NCI-H2227 (cell line): ENCODE measurements around the gene CYSTM1.

Source experiments
- DNase-seq: peaks from one replicate; lab custom pipeline; 2025; ENCODE audit not compliant: unreplicated experiment; lab: John Stamatoyannopoulos, UW

Gene CYSTM1, protein sequence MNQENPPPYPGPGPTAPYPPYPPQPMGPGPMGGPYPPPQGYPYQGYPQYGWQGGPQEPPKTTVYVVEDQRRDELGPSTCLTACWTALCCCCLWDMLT

DNA sequence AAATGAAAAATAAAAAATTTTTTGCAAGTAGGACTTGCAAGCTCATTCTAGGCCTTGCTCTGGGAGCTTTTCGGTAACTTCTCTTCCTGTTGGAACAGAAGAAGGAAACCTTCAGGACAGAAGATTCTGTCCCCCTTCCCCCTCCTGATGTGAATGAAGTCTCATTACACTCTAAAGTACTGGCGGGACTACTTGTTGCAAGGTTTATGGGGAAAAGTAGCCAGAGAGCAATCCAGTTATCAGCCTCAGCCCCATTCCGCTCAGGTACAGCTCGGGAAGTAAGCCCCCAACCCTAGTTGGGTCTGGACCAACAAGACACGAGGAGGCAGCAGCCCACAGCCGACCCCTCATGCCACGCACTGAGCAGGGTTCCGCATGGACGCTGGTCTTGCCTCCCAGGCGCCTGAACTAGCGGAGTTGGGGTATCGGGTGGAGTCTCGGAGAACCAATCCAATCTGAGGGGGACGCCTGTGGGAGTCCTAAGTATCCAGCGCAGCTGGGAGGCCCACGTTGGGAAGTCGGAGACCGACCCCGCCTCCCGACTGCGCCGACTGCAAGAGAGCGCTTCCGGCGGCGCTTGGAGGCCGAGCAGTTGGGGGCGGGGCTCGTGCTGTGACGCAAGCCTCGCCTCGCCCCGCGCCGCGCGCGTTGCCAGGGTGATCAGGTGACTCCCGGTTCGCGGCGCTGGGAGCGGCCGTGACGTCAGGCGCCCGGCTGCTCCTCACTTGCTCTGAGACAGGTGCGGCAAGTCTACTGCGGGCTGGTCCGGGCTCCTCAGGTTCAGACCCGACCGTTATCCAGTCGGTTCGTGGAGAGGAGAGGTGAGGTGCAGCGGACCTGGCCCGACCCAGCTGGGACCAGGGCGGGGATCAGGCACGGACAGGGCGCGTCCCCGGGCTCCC, at the start of gene CYSTM1:
Gene CYSTM1, plus strand, starts transcription at position 724 of the 902 bp plus-strand sequence. CDS start 19,278 bp downstream, outside the sequence.
- DNase-seq = peak; percentile 96

DNA sequence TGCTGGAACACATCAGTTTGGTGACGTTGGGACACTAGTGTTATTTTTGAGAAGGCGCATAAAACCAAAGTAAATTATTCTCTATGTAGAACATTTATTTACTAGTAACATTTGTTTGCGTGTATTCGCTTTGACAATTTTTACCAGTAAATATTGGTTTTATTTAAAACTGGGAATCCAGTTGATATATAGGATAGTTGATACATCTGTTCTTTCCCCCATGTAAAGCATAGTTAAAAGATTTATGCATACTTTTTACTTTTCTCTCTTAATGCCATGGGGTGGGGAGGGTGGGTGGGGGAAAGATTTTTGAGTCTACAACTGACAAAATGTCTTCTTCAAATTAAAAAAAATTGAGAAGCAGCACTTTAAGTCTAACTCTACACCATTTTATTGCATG, 49.4 kb upstream of the CYSTM1 start, which contains the start of gene IGIP:
Gene IGIP, plus strand, starts transcription at position 301 of the 400 bp plus-strand sequence. CDS start 2,540 bp downstream, outside the sequence.
- DNase-seq = no peak

DNA sequence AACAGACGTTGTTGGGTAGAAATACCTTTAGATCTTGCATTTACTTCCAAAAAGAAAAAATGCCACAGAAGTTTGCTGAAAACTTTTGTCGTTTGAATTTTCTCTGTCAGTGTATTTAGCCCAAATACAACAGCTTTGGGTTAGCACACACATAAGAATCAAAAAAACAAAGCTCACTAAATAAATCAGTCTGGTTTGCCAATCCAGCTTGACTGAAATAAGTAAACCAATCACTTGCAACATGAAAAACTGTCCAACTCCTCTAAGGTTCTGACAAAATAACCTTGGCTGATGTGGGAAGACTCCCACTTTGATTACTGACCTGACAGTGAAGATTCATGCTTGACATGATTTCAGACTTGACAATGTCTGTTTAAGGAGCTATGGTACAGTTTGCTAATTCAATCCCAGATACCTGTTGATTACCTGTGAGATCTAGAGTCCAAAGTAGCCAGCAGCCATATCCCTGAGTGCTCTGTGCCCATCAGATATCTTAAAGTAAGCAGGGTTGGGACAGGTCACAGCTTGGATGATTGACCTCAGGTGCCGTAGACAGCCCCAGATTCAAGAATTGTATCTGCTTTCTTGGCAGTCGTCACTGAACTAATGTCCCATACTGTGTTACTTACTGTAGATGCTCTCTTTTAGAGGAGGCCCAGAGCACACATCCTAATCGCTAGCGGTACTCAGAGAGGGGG, 48.5 kb upstream of the CYSTM1 start:
- DNase-seq = no peak

DNA sequence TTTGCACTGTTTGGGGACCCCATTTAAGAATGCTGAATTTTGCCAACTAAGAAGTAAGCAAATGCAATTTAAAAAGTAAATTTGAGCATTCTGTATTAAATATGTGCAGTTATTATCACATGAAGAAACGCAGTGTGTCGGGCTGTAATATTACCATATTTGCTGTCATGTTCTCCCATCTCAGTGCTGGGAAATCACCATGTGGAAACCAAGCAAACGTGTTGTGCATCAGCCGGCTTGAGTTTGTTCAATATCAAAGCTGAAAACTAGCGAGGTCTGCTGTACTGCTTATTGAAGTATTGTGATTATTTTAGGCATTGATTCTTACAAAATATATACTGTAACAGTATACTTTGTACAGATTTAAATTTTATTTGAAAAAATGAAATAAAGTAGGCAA, 46.6 kb upstream of the CYSTM1 start:
- no peak for DNase-seq

DNA sequence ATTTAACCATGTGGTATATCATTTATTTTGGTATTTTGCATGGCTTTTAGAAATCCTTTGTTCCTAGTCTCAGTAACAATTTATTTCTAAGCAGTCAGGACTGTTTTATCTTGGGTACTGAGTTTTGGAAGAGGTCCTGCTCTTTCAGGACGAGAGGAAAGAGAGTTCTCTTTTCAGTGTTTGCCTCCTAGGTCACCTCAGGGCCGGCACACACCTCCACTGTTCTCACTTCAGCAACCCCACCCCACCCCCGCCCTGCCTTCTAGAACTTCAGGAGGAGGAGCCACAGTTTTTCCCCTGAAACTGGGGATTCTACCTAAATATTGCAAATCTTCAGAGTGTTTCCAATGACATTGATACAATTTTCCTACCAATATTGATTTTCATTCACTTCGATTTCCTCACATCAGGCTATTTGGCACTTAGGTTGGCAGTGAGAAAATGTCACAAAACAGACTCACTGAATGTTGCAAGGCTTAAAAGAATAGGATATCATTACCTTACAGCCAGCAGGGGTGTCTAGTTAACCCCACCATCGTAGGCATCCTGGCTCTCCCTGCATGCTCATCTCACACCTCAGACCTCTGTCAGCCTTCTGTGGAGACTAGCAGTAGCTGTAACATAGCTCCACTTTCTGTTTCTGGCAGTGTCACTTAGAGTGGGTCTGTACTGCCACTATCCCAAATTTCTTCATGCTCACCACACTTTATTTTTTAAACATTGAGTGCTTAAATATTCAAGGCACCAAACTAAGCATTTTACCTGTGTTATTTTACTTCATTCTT, 43.8 kb upstream of the CYSTM1 start:
- no peak for DNase-seq

DNA sequence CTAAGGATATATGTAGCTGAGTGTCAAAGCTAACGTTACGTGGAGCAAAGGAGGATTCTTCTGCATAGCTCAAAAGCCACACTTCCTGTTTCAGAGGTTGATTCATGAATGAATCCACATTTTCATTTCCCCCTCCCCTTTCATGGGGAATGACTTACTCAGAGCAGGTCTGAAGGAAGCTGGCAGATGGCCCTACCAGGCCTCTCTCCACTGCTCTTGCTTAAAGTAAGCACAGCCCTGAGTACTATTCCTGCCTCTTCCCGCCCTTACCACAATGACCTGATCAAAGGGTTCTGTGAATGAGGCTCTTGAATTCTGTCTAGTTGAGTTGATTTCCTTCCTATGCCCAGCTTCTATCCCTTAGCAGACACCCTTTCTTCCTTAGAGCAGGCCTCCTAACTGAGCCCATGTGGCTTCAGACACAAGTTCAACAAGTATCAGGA, 43.0 kb upstream of the CYSTM1 start:
- no peak for DNase-seq

DNA sequence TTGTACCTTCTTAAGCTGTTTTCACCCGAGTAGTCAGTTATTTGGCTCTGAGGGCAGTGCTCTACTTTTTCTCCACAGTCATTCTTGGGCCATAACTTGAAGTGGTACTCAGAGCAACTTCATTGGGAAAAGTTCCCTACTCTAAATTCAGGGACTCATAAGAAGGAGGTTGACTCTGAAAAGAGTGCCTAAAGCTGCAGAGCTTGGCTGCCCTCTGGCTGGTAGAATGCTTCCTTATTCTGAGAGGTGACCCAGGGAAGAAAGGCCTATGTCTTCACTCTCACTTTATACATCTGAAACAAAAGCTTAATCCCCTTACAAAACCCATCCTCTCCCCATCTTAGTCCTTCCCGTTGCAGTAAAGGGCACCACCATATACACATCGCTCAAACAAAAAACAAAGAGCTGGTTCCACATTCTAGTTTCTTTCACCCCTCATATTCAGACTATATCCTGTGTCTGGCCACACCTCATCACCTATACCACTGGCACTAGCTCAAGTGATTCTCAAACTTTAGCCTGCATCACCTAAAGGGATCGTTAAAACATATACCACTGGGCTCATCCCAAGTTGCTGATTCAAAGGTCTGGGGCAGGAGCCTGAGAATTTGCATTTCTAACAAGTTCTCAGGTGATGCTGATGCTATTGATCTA, 41.3 kb upstream of the CYSTM1 start:
- no peak for DNase-seq

DNA sequence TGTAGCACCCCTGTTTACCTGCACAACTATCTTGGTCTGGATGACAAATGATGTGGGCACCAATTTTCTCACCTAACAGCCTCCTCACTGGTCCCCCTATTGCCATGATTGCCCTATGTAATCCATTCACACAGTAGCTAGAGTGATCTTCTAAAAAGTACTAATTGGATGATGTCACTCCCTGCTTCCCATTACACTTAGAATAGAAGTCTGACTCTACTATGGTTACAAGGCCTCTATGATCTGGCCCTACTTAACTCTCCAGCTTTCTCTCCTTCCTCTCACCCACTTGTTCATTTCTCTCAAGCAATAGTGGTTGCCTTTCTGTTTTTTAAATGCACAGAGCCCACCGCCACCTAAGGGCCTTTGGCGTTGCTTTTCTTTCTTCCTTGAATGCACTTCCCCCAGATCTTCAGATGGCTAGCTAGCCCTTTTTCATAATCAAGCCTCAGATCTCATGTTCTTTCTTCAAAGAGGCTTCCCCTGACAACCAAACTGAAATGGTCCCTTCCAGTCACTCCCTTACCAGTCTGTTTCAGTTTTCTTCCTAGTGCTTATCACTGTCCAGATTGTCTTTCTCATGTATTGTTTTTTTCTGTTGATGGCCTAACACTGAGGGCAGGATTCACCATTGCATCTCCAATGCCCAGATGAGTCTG, 40.6 kb upstream of the CYSTM1 start:
- DNase-seq = no peak

DNA sequence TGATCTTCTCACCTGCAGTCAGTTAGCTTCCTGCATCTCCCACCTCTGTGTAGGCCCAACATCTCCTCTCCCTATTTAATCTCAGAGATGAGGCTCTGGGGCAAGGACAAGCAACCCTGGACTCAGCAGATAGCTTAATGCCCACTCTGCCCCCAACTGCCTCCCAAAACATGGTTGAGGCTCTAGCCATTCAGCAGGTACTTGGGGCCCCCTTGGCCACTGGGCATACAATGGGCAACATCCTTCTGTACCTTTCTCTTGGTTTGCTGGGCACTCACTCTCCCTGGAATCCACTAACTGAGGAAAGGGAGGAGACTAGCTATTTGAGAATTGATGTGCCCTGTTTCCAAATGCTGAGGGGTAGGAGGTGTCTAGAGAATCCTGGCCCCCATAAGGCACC, 39.9 kb upstream of the CYSTM1 start:
- DNase-seq = no peak

DNA sequence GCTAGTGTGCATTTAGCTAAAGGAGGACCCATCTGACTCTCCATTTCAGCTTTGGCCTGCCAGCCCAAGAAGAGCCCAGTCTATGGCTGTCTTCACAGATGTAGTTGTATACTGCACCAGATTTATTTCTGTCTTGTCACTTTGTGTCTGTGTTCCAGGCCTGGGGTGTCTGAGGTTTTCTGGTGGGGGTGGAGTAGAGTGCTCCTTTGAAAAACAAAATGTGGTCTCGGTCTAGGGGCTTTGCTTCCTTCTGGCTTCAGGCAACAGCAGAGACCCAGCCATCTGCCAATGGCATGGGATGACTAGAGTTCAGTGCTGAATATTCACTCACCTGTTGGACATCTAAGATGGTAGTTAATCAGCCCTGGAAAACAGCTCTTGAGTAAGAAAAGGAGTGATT, 38.4 kb upstream of the CYSTM1 start:
- no peak for DNase-seq

DNA sequence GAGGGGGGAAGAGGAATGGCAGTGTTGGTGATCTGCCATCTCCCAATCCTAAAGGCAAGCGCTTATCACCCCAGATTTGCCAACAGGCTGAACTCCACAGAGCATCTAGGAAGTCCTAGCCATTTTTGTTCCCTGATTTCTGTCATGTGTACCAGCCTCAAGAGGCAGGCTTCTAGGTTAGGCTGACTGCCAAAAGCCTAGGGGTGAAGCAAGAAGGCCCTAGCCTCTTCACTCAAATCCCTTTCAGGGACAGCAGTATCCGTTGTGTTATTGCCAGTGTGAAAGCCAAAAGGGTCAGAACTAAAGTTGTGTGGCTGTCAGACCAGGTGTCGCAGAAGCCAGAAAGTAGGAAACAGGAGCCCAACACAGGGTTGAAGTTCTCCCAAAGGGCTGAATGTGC, 34.6 kb upstream of the CYSTM1 start:
- DNase-seq = no peak

DNA sequence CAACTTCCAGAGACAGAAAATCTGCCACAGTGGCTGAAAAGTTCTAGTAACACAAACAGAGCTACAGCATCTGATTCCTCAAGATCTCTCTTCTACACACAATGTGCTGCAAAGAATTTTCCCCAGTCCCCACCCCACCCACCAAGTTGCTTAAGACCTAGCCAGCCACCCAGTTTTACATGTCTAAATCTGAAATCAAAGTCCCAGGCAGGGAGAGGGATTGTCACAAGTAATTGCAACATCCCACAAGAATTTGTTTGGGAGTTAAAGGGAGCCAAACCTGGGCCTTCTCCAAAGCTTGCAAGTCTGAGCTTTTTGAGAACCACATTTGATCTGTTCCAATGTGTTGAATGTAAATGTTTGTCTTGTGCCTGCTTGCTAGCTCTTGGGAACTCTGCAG, 33.7 kb upstream of the CYSTM1 start:
- no peak for DNase-seq

DNA sequence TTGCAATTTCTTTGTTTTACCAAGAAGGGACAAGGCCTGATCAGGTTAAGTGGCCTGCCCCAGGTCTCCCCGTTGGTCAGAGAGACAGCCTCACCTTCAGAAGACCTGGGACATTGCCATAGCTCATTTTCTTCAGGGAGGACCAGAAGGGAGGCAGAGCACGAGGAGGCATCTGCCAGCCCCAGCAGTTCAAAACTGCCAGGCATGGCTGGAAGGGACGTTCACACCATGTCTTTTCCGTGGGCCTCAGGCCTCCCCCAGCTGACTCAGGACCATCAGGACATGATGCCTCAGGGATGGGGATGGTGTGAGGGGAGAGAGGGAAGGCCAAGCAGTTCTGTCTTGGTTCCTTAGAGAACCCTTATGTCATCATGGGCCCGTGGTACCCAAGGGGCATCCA, 32.7 kb upstream of the CYSTM1 start:
- DNase-seq = no peak

DNA sequence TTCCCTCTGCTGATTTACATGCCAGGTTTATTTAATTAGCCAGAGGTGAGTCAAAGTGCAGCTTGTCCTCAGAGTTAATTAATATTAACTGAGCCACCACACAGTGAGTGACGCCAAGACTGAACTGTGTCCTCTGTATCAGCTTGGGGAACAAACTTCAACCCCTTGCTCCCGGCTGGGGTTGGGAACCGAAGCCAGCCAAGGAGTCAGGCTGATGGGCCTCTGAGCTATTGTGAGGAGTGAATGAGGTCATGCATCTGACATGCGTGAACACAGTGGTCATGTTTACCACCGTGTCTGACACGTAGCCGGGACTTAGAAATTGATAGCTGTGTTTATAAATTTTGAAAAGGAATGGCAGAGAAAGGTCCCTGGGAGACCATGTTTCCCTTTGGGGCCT, 32.1 kb upstream of the CYSTM1 start:
- no peak for DNase-seq

DNA sequence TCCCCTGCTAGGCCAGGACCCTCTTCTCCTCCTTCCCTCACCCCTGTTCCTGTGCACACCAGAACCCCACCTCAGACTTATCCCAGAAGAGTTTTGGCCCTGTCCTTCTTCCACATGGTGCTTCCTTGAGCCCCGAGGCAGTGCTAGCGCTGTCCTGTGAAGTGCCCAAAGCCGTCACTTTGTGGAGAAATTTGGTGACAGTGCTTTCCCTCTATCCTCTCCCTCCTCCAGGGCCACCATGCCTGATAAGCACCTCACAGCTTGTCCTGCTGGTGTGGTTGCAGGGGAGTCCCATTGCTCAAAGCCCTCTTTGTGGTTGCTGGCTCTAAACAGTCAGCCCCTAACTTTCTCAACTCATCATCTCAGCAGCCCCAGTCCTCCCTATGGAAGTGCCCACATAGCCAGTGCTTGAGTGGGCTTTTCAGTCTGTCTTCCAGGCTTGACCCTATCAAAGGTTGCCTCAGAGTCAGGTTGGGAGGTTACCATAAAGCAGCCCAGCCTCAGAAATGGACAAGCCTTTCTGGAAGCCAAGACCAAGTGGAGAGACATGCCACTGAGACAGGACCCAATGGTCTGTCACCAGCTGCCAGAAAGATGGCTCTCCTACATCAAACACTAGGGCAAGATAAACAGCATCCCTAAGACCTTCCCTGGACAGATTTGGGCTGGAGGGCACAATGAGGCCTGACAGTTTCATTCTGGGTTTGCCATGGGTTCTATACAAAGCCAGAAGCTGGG, 31.3 kb upstream of the CYSTM1 start:
- no peak for DNase-seq

DNA sequence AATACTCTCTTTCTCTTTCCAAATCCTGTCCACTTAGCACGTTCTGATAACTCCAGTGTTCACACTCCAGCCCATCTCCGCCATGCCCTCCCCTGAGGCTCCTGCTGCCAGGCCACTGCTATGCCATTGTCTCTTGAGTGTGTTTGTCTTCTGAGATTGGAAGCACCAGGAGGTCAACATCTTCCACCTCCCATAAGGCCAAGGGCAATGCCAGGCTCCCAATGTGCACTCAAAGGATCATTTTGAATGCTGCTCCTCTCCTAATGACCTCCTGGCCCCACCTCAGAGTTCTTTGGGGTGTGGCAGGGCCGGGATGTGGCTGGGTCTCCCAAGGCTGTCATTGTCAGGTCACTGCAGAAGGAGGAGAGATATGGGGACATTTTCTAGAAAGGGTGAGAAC, 29.7 kb upstream of the CYSTM1 start:
- no peak for DNase-seq

DNA sequence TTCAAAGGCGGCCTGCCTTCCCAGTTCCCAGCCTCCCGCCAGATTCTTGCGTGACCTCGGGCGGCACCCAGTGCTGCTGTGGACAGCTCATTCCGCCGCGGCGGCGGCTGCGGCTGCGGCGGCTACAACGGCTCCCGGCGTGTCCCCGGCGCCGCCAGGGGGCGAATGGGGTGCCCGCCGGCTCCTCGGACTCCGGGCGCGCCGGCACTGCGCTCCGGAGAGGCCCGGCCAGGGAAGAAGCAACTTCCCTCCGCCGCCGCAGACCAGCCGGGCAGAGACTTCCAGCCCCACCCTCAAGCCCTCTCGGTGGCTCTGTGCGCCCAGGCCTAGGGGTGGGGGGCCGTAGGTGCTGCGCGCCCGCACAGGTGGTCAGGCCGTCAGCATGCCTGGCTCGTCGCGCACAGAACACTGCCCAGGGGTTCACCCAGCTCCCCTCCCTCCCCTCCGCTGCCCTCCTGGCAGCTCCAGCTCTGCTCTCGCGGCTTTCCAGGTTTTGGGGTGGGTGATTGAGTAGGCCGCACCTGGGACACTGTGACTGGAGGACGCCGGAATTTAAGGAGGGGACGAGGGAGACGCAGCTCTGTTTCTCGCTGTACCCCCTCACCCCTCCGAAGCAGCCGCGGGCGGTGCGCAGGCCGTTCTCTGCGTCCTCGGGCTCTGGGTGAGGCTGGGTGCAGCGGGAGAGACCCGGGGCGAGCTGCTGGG, 29.0 kb upstream of the CYSTM1 start:
- DNase-seq = peak; percentile 57

DNA sequence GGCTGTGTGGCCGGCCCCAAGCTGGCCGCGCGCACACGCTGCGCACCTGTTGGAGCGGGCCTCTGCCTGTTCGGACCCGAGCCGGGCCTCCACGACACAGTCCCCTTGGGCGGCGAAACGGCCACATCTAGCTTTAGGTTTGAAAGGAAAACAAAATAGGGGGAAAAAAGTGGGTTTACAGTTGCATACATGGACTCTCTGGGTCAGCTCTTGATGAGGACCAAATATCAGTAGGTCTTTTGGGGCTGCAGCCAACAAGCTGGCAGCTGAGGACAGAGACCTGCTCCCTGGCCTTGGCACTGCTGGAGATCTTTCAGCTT, 28.5 kb upstream of the CYSTM1 start:
- DNase-seq = no peak

DNA sequence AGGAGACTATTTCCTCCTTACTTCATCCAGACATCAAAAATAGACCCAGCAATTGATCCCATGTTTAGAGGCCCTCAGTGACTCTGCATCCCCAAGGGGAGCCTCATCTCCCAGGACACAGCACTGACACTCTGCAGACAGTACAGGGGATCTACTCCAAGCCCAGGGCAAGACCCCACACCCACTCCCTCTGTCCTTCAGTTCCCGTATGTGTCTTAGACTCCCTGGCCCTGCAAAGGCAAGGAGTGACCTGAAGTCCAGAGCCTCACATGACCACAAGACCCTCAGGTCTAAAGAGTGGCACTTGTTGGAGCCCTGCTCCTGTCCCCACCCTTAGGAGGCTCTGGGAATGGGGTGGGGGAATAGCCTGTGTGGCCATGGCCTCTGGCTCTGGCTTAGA, 27.5 kb upstream of the CYSTM1 start:
- no peak for DNase-seq
